Measurements from ENCODE around the gene STARD10. TPM values are rescaled to one million over a fixed set of nuclear protein-coding genes. Genes with fewer than 3 reads are reported as not detected.
A peak's percentile ranks its signal among the peaks of the same experiment; 100 is the strongest.

Gene STARD10
- total and polyA plus RNA-seq, 3 donors from 2014 or later: 130 to 379 (median 202) TPM

GRCh38 chr11:72752088-72752914, 41.5 kb downstream of the STARD10 start, which contains the start of gene ARAP1:
Gene ARAP1, minus strand, starts transcription at chr11:72752408. Its CDS starts 25,280 bp downstream, at chr11:72727128.
- H3K36me3 ChIP-seq (ENCODE audit: low read depth, missing control alignments): no peaks in the 10 kb centered on the region
- no peaks in the 10 kb centered on the region for H3K27me3 ChIP-seq
- no peaks in the 10 kb centered on the region for H3K9me3 ChIP-seq
- no peak within 1 kb of the TSS for H3K27ac ChIP-seq
- H3K4me3 ChIP-seq: peak within 1 kb of the TSS; percentile 55 to 63
- intact Hi-C loops (cut with DNase I; ENCODE audit: low total_unique reads): no loop called here
- WGBS, 2 donors: 3 to 8% methylated on average over 27 to 46 of the region's 51 CpGs
- DNase-seq: peak; percentile 71
- TF ChIP-seq CTCF (IDR thresholded peaks at IDR 0.05) (no peak), POLR2A (IDR thresholded peaks at IDR 0.05) (no peak)
- no peaks in the 10 kb centered on the region for H3K4me1 ChIP-seq

GRCh38 chr11:72751116-72752087, 42.4 kb downstream of the STARD10 start:
- TF ChIP-seq POLR2A (IDR thresholded peaks at IDR 0.05): no peak
- no peak for TF ChIP-seq CTCF (IDR thresholded peaks at IDR 0.05)
- DNase-seq: no peak
- H3K4me3 ChIP-seq: peak overlapping the region; percentile 55 to 63
- H3K4me1 ChIP-seq: no peaks in the 10 kb centered on the region
- no peak overlapping the region for H3K27ac ChIP-seq
- H3K9me3 ChIP-seq: no peaks in the 10 kb centered on the region
- intact Hi-C loops (cut with DNase I; ENCODE audit: low total_unique reads): no loop called here
- H3K36me3 ChIP-seq (ENCODE audit: low read depth, missing control alignments): no peaks in the 10 kb centered on the region
- H3K27me3 ChIP-seq: no peaks in the 10 kb centered on the region
- WGBS, 2 donors: 48 to 57% methylated on average over 10 to 19 of the region's 19 CpGs

DNA sequence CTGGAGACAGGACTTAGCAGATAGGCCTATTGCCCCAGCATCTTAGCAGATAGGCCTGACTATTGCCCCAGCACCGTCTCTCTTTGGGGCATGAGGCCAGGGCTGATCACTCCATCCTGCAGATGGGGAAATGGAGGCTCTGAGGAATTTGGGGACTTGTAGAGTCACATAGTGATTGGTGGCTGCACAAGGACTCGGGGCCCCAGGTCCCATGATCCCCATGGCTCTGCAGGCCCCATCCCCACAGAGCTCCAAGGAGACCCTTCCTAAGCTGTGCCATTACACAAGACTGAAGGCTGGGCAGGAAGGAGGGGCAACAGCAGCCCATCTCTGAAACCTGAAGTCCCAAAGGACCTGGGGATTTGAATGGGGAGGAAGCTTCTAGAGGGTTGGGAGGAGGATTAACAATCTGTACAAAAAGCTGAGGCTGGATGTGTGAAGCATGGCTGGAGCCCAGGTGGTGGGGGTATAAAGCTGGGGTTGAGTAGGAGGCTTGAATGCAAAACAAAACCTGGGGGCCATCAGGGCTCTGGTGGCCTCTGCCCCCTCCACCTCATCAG, 43.2 kb downstream of the STARD10 start:
- Histone ChIP-seq H3K27ac (no peak overlapping the region), H3K4me3 (no peak overlapping the region), H3K9me3 (no peaks in the 10 kb centered on the region), H3K4me1 (no peaks in the 10 kb centered on the region), H3K27me3 (no peaks in the 10 kb centered on the region), H3K36me3 (ENCODE audit: low read depth, missing control alignments) (no peaks in the 10 kb centered on the region)
- intact Hi-C loops (cut with DNase I; ENCODE audit: low total_unique reads): no loop called here
- TF ChIP-seq POLR2A (IDR thresholded peaks at IDR 0.05) (no peak), CTCF (IDR thresholded peaks at IDR 0.05) (no peak)
- DNase-seq: no peak
- WGBS, 2 donors: 93 to 100% methylated on average over 2 of the region's 2 CpGs

- WGBS, 2 donors: 79 to 83% methylated on average over 7 to 9 of the region's 9 CpGs
- no peak overlapping the region for H3K4me3 ChIP-seq
- no peak for DNase-seq
- H3K27ac ChIP-seq: no peak overlapping the region
- no peaks in the 10 kb centered on the region for H3K27me3 ChIP-seq
- no peaks in the 10 kb centered on the region for H3K9me3 ChIP-seq
- no peaks in the 10 kb centered on the region for H3K4me1 ChIP-seq
- intact Hi-C loops (cut with DNase I; ENCODE audit: low total_unique reads): no loop called here
- no peak for TF ChIP-seq CTCF (IDR thresholded peaks at IDR 0.05)
- H3K36me3 ChIP-seq (ENCODE audit: low read depth, missing control alignments): no peaks in the 10 kb centered on the region
Observed at GRCh38 chr11:72750086-72750485, 43.8 kb downstream of the STARD10 start.

Measured in testis (tissue), 3 donors.